ENCODE results near the gene CDH13.

The CDH13 gene

DNA sequence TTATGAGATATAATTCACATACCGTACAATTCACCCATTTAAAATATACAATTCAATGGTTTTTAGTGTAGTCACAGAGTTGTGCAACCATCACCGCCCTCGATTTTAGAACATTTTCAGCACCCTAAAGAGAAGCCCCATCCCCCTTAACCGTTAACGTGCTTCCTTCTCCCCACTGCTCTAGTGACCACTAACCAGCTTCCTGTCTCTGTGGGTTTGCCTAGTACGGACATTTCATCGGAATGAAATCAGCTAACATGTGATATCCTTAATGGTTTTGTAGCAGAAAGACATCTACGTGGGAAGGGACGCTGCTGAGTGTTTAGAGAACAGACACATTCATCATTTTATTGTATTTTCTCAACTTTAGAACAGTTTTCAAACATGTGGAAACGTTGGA lies 1100.2 kb downstream of the CDH13 start:
- Mint-ChIP-seq H3K4me3 (peak overlapping the region; percentile 6), H3K27ac (peak overlapping the region; percentile 40), H3K9me3 (peaks cover 9% of the 10 kb centered on the region), H3K4me1 (ENCODE audit: low read depth) (peaks cover 16% of the 10 kb centered on the region), H3K27me3 (no peaks in the 10 kb centered on the region), H3K36me3 (ENCODE audit: low read depth) (no peaks in the 10 kb centered on the region)
- intact Hi-C loops (cut with micrococcal nuclease) = no loop called here

DNA sequence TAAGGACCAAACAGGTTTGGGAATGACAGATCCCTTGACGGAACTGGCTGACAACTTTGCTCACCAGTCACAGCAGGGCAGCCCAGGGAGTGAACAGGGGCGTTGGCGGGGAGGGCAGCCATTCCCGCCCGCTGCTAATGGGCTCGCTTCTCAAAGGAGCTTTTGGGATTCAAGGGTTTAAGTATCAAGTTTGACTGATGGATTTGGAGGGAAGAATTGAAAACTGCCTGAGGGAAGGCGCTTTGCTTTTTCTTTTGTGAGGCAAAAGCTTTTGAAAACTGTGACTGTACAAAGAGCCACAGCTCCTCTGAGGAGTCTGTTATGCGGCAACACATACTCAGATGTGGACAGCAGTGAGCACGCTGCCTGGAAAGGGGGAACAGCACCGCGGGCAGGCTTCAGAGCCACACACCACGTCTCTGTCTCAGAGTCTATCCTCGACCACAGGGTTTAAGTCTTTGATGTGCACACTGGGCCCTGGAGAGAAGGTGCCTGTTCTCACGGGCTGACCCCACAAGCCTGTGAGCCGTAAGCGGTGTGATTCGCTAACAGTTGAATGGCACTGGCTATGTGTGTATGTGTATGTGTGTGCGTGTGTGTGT lies 1101.1 kb downstream of the CDH13 start:
- Mint-ChIP-seq H3K4me3 (no peak overlapping the region), H3K36me3 (ENCODE audit: low read depth) (no peaks in the 10 kb centered on the region), H3K4me1 (ENCODE audit: low read depth) (peaks cover 16% of the 10 kb centered on the region), H3K27ac (peak overlapping the region; percentile 40), H3K27me3 (no peaks in the 10 kb centered on the region), H3K9me3 (peaks cover 9% of the 10 kb centered on the region)
- intact Hi-C loops (cut with micrococcal nuclease) = no loop called here

DNA sequence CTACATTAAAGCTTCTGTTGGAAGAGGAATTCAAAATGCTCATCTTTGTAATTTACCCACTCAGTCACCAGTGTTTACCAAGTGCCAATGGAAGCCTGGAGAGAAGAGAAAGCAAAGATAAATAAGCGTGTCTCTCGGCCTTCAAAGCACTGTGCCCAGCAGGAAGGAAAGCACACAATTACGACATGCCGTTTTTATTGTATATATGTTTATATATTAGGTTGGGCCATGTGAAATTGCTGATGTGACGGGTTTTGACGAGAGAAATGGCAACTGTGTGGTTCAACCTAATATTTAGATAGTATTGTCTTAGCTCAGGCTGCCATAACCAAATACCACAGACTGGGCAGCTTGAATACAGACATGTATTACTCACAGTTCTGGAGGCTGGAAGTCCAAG lies 1101.7 kb downstream of the CDH13 start:
- H3K27me3 Mint-ChIP-seq = no peaks in the 10 kb centered on the region
- H3K9me3 Mint-ChIP-seq = peaks cover 15% of the 10 kb centered on the region
- no peak overlapping the region for H3K27ac Mint-ChIP-seq
- no peaks in the 10 kb centered on the region for H3K36me3 Mint-ChIP-seq (ENCODE audit: low read depth)
- H3K4me1 Mint-ChIP-seq (ENCODE audit: low read depth) = peaks cover 16% of the 10 kb centered on the region
- intact Hi-C loops (cut with micrococcal nuclease) = no loop called here
- no peak overlapping the region for H3K4me3 Mint-ChIP-seq

DNA sequence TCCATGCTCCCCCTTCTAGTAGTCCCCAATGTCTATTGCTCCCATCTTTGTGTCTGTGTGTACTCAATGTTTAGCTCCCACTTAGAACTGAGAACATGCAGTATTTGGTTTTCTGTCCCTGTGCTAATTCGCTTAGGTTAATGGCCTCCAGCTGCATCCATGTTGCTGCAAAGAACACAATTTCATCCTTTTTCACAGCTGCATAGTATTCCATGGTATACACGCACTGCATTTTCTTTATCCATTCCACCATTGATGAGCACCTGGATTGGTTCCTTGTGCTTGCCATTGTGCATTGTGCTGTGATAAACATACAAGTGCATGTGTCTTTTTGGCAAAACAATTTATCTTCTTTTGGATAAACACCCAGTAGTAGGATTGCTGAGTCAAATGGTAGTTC lies 1104.0 kb downstream of the CDH13 start:
- no peak overlapping the region for H3K27ac Mint-ChIP-seq
- no peaks in the 10 kb centered on the region for H3K27me3 Mint-ChIP-seq
- no peaks in the 10 kb centered on the region for H3K36me3 Mint-ChIP-seq (ENCODE audit: low read depth)
- peaks cover 39% of the 10 kb centered on the region for H3K9me3 Mint-ChIP-seq
- H3K4me1 Mint-ChIP-seq (ENCODE audit: low read depth) = peaks cover 16% of the 10 kb centered on the region
- intact Hi-C loops (cut with micrococcal nuclease) = no loop called here
- H3K4me3 Mint-ChIP-seq = no peak overlapping the region

DNA sequence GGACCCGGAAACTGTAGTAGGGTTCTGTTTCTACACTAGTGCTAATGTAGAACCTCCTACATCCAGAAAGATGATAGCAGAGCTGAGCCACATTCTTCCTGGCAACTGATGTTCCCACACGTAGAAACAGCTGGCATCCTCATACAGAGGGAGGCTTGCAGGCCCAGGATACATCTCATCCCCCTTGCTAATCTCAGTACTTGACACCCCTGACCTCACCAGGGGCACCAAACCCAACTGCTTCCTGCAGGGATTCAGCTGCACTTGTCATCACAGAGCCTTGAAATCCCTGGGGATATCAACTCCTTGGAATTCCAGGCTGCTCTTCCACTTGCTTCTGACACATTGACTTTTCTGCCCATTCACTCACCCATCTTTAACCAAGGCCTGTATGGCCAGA lies 1105.8 kb downstream of the CDH13 start:
- Mint-ChIP-seq H3K4me3 (no peak overlapping the region), H3K36me3 (ENCODE audit: low read depth) (no peaks in the 10 kb centered on the region), H3K27ac (no peak overlapping the region), H3K27me3 (no peaks in the 10 kb centered on the region), H3K4me1 (ENCODE audit: low read depth) (peaks cover 6% of the 10 kb centered on the region), H3K9me3 (peaks cover 41% of the 10 kb centered on the region)
- intact Hi-C loops (cut with micrococcal nuclease) = no loop called here

DNA sequence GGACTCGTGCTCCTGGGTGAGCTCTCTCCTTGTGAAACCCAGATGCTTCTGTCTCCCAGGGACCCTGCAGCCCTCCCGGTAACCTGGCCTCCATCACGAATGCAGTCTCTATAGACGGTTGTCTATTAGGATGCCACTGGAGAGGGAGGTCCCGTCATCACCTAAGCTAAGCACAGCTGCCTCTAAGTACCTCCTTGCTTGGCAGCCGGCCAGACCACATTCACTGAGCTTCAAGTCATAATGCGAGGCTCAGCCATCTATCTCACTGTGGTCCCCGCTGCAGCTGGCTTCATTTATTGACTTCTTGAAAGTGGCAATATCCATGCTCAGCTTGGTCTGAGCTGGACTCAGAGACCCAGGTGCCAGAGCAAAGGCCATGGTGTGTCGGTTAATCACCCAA lies 1106.5 kb downstream of the CDH13 start:
- peaks cover 41% of the 10 kb centered on the region for H3K9me3 Mint-ChIP-seq
- no peak overlapping the region for H3K27ac Mint-ChIP-seq
- H3K36me3 Mint-ChIP-seq (ENCODE audit: low read depth) = no peaks in the 10 kb centered on the region
- no peaks in the 10 kb centered on the region for H3K27me3 Mint-ChIP-seq
- no peaks in the 10 kb centered on the region for H3K4me1 Mint-ChIP-seq (ENCODE audit: low read depth)
- intact Hi-C loops (cut with micrococcal nuclease) = no loop called here
- H3K4me3 Mint-ChIP-seq = no peak overlapping the region

DNA sequence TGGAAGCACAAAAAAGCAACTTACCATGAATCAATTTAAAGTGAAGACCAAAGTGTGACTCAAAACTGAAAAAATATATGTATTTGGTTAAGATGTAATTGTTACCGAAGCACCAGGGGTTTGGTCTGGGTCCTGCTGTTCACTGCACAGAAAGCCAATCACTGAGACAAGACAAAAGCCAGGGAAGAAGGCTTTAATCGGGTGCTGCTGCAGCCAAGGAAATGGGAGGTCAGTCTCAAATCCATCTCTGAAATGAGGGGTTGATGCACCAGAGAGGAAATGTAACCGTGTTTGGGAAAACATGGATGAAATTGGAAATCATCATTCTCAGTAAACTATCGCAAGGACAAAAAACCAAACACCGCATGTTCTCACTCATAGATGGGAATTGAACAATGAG lies 1107.4 kb downstream of the CDH13 start:
- Mint-ChIP-seq H3K27me3 (no peaks in the 10 kb centered on the region), H3K4me3 (no peak overlapping the region), H3K36me3 (ENCODE audit: low read depth) (no peaks in the 10 kb centered on the region), H3K9me3 (peaks cover 41% of the 10 kb centered on the region), H3K4me1 (ENCODE audit: low read depth) (no peaks in the 10 kb centered on the region), H3K27ac (no peak overlapping the region)
- intact Hi-C loops (cut with micrococcal nuclease) = no loop called here

DNA sequence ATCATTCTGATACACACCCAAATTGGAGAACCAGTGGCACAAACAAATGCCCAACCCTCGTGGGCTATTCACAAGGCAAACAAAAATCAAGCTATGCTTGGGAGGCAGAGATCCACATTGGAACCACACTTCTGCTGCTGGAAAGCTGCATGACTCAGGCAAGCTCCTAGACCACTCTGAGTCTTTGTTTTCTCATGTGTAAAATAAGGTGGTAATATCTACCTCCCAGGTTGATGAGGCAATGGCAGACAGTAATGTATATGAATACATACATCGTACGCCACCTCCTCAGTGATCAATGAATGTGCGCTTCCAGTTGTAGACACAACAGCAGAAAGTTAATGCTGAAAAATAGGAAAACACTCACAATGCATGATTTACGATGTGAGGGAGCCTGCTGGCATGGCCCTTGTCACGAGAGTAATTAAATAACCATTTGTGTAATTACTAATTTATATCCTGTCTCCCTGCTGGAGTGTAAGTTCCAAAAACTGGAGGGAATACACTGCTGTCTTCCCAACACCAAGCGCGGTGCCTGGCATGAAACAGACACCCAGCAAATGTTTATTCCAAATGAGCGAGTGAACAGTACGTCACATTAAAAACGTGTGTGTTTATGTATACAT lies 1111.1 kb downstream of the CDH13 start:
- Mint-ChIP-seq H3K4me3 (no peak overlapping the region), H3K27ac (no peak overlapping the region), H3K36me3 (ENCODE audit: low read depth) (no peaks in the 10 kb centered on the region), H3K27me3 (no peaks in the 10 kb centered on the region), H3K9me3 (peaks cover 32% of the 10 kb centered on the region), H3K4me1 (ENCODE audit: low read depth) (no peaks in the 10 kb centered on the region)
- intact Hi-C loops (cut with micrococcal nuclease) = no loop called here

DNA sequence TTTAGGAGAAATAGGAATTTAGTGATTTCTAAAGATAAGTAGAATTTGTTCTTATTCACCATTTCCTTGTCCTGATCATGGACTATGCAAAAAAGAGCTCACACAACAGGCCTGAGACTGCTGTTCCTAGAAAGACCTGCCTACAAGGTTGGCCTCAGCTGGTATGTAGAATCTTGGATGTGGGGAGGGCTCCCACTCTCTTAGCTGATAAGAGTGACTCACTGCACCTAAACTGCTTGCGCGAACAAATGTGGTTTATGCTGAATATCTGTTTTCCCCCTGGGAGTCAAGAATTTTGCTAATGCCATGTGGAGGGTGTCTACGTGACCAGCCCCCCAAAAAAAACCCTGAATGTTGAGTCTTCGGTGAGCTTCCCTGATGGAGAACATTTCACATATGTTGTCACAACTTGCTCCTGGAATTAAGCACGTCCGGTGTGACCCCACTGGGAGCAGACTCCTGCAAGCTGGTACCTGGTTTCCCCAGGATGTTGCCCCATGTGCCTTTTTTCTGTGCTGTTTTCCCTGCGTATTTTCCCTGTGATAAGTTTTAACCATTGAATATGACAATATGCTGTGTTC lies 1112.2 kb downstream of the CDH13 start:
- intact Hi-C loops (cut with micrococcal nuclease) = no loop called here
- H3K27me3 Mint-ChIP-seq = no peaks in the 10 kb centered on the region
- no peak overlapping the region for H3K27ac Mint-ChIP-seq
- no peak overlapping the region for H3K4me3 Mint-ChIP-seq
- H3K4me1 Mint-ChIP-seq (ENCODE audit: low read depth) = peaks cover 4% of the 10 kb centered on the region
- peaks cover 21% of the 10 kb centered on the region for H3K9me3 Mint-ChIP-seq
- H3K36me3 Mint-ChIP-seq (ENCODE audit: low read depth) = no peaks in the 10 kb centered on the region

DNA sequence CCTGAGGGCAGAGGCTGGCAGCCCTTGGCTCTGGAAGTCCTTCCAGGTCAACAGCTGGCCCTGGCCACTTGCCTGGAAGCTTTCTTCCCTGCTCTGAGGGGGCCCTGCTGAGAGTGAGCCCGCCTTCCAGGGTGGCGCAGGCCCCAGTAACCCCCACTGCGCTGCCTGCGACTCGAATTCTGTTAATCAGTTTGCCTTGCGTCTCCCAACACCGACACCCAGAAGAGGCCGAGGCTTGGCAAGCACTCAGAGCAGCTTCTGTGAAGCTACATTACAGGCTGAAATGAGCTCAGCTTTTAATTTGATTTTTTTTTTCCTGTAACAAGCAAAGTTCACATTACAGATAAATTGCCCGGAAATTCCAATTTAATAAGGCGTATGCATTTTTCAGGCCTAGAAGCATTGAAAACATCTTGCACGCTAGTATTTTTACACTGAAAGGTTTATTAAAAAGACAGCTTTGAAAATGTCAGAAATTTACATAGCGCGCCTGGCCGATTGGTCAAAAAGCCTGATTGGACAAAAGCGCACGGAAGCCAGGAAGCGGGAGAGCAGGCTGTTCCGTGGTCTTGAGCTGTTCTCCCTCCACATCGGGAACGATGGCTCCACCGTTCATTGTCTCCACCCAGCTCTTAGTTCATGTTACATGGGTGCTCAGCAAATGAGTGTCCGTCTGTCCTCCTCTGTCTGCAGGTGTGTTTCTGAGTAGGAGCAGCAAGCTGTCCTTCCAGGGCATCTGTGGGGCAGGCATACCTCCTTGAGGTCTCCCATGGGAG lies 1115.5 kb downstream of the CDH13 start:
- peaks cover 5% of the 10 kb centered on the region for H3K27me3 Mint-ChIP-seq
- no peaks in the 10 kb centered on the region for H3K36me3 Mint-ChIP-seq (ENCODE audit: low read depth)
- no peaks in the 10 kb centered on the region for H3K9me3 Mint-ChIP-seq

DNA sequence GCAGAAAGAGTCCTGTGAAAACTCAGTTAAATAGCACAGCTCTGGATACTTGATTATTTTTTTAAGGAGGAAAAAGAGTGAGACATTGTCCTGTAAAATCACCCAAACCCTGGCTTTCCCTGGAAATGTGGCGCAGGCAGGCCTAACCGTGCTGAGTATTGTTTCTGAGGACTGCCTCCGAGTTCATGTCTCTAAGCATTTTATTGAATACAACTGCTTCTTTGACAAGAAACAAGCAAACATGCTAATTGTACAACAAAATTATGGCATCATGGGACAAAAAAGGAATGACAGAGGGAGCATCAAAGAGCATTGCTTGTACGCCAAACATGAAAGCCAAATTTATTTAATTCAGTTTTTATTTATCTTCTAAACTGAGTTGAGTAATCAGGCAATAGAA lies 1116.5 kb downstream of the CDH13 start:
- Mint-ChIP-seq H3K9me3 (no peaks in the 10 kb centered on the region), H3K27ac (no peak overlapping the region), H3K27me3 (peaks cover 5% of the 10 kb centered on the region), H3K4me3 (no peak overlapping the region), H3K4me1 (ENCODE audit: low read depth) (peaks cover 24% of the 10 kb centered on the region), H3K36me3 (ENCODE audit: low read depth) (no peaks in the 10 kb centered on the region)
- intact Hi-C loops (cut with micrococcal nuclease) = no loop called here

More for the DNA sequence above, 1115.5 kb downstream of the CDH13 start:
- Mint-ChIP-seq H3K4me1 (ENCODE audit: low read depth) (peaks cover 24% of the 10 kb centered on the region), H3K27ac (no peak overlapping the region), H3K4me3 (no peak overlapping the region)
- intact Hi-C loops (cut with micrococcal nuclease) = no loop called here

DNA sequence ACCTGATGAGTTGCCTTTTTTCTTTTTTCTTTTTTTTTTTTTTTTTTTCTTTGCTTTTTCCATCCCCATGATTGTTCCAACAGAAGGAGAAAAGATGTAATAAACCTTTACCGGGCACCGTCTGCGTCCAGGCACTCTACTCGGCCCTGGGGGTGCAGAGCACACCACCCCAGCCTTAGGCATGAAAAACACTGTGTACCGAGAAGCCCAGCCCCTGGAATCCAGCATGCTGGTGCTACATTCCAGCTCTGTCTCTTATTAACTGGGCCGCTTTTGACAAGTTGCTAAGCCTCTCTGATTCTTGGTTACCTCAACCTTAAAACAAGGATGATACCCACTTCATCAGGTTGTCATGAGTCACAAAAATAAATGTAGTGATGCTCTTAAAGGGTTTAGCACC lies 1117.0 kb downstream of the CDH13 start:
- Mint-ChIP-seq H3K27ac (peak overlapping the region; percentile 72), H3K4me3 (no peak overlapping the region), H3K36me3 (ENCODE audit: low read depth) (no peaks in the 10 kb centered on the region), H3K4me1 (ENCODE audit: low read depth) (peaks cover 24% of the 10 kb centered on the region), H3K27me3 (peaks cover 5% of the 10 kb centered on the region), H3K9me3 (no peaks in the 10 kb centered on the region)
- intact Hi-C loops (cut with micrococcal nuclease) = no loop called here

DNA sequence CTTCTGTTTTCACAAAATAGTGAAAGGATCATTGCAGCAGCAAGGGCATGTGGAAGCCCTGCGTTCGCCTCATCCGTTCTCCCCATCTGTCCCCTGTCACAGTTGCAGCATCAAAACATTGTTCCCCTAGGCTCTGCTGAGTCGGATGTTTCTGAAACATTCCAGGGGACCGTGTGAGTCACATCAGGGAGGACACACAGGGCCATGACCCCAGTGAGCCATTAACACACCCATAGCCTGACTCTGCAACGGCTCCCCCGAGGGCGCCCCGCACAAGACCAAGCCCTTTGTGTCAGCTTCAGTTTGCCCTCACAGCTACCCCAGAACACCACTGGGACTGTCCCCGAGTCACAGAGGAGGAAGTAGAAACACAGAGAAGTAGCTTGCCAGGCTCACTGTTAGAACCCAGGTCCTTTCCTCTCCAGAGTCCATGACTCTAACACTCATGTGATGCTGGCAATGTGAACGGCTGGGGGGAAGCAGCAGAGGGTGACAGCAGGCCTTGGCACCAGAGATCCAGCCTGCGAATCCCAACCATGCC lies 1117.7 kb downstream of the CDH13 start:
- Mint-ChIP-seq H3K9me3 (no peaks in the 10 kb centered on the region), H3K4me3 (peak overlapping the region; percentile 2), H3K4me1 (ENCODE audit: low read depth) (peaks cover 24% of the 10 kb centered on the region), H3K36me3 (ENCODE audit: low read depth) (no peaks in the 10 kb centered on the region), H3K27ac (peak overlapping the region; percentile 72), H3K27me3 (peaks cover 8% of the 10 kb centered on the region)
- intact Hi-C loops (cut with micrococcal nuclease) = no loop called here

DNA sequence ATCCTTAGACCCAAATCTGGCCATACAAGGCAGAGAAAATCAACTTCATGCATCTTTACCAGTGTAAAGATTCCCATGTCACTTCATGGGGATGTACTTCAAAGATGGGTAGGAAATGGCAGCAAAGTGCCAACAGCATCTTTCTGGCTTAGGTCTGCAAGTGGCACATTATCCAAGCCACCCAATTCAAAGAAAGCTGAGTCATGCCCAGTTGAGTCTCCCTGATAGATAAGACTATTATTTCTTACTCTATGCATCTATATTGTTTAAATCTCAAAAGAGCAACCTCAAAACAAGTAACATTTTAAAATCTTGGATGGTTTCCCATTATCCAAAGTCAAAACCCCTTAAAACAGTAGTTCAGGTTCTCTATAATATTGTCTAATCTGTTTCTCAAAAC lies 1119.8 kb downstream of the CDH13 start:
- Mint-ChIP-seq H3K4me3 (no peak overlapping the region), H3K27me3 (peaks cover 8% of the 10 kb centered on the region), H3K36me3 (ENCODE audit: low read depth) (no peaks in the 10 kb centered on the region), H3K27ac (no peak overlapping the region), H3K4me1 (ENCODE audit: low read depth) (peaks cover 24% of the 10 kb centered on the region), H3K9me3 (no peaks in the 10 kb centered on the region)
- intact Hi-C loops (cut with micrococcal nuclease) = no loop called here
